NCI-H345 treated with DMSO at 0.1 percent for 48 hours (cell line): ENCODE measurements around the gene SPTY2D1.
A peak's percentile ranks its signal among the peaks of the same experiment; 100 is the strongest.
"Not testable (repeated sequence)": the region's sequence is repeated elsewhere in the genome, so short reads cannot be mapped to it uniquely, and the experiment has no call there.

ENCODE experiments used
- DNase-seq: peaks from one replicate; lab custom pipeline; 2025; ENCODE audit not compliant: unreplicated experiment; lab: John Stamatoyannopoulos, UW

SPTY2D1 gene

GRCh38 chr11:18618342-18619025 lies 15.7 kb downstream of the SPTY2D1 start:
- DNase-seq = no peak

- no peak for DNase-seq
Measured at GRCh38 chr11:18617688-18618341, 16.3 kb downstream of the SPTY2D1 start.

GRCh38 chr11:18615628-18616392 lies 18.3 kb downstream of the SPTY2D1 start:
- no peak for DNase-seq

GRCh38 chr11:18614667-18615066 lies 19.5 kb downstream of the SPTY2D1 start:
- DNase-seq = no peak

GRCh38 chr11:18612394-18612793 lies 21.7 kb downstream of the SPTY2D1 start:
- DNase-seq = no peak

- DNase-seq = no peak
Measured at GRCh38 chr11:18611196-18611595, 22.9 kb downstream of the SPTY2D1 start.

- no peak for DNase-seq
Measured at GRCh38 chr11:18608376-18608775, 25.8 kb downstream of the SPTY2D1 start.

- DNase-seq = no peak
Measured at GRCh38 chr11:18600915-18601569, 33.1 kb downstream of the SPTY2D1 start.

- DNase-seq = no peak
Measured at GRCh38 chr11:18599739-18600230, 34.4 kb downstream of the SPTY2D1 start, which contains the start of gene MISFA. MISFA (plus strand) TSS chr11:18599789; CDS start chr11:18599929, 140 bp downstream.

- DNase-seq = no peak
Measured at GRCh38 chr11:18594999-18595749, 39.0 kb downstream of the SPTY2D1 start.

- DNase-seq = not testable (repeated sequence)
Measured at GRCh38 chr11:18594088-18594487, 40.1 kb downstream of the SPTY2D1 start.

GRCh38 chr11:18590571-18590970 lies 43.6 kb downstream of the SPTY2D1 start:
- DNase-seq = no peak

GRCh38 chr11:18588297-18589252 lies 45.6 kb downstream of the SPTY2D1 start, which contains the start of gene UEVLD:
UEVLD (minus strand) TSS chr11:18588734; CDS start chr11:18588654, 80 bp downstream.
- DNase-seq = peak; percentile 57

- no peak for DNase-seq
Measured at GRCh38 chr11:18581825-18582224, 52.3 kb downstream of the SPTY2D1 start.

- no peak for DNase-seq
Measured at GRCh38 chr11:18580113-18580766, 53.9 kb downstream of the SPTY2D1 start.

GRCh38 chr11:18578975-18579598 lies 55.1 kb downstream of the SPTY2D1 start:
- no peak for DNase-seq

GRCh38 chr11:18575361-18575760 lies 58.8 kb downstream of the SPTY2D1 start:
- no peak for DNase-seq

- no peak for DNase-seq
Measured at GRCh38 chr11:18567081-18567480, 67.1 kb downstream of the SPTY2D1 start.
